ENCODE data around the gene ADAMTS14. TPM values are rescaled to one million over a fixed set of nuclear protein-coding genes. Genes with fewer than 3 reads are reported as not detected.

The ADAMTS14 gene
- total RNA-seq, 4 donors from 2014 or later = 0.15 to 0.51 (median 0.40) TPM

DNA sequence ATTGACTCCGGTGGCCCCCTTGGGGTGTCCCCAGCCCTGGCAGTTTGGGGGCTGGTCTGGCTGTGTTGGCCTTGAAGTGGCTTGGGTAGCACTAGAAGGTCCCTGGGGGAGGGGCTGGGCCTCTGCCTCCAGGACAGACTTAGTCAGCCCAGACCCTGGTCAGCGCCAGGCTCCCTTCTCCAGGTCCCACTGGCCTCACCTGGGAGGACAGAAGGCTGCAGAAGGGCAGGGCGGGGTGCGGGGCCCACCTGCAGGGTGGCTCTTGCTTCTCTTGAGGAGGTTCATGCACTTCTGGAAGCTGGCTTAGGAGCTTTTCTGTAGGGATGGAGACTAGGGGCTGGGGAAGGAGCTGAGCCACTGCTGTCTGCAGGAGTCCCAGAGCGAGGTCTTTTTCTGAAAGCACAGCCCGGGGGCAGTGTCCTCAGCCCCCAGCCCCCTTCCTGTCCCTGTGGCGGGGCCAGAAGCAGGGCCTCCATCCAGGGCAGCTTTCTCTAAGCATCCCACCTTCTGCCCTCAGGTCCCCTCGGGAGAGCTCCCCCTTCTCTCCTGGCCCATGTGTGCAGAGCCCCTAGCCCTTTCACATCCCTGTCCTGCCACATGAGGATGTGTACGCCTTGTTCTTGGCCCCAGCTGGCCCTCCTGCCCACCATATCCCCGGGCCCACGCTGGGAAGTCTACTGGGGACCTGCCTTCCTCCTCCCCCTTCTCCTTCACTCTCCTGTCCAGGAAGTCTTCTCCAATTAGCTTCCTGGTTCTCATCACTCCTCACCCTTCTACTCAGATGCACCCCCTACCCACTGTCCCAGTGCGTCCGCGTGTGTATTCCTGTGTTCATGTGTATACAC lies 101.9 kb downstream of the ADAMTS14 start:
- TF ChIP-seq, protein P1, sequence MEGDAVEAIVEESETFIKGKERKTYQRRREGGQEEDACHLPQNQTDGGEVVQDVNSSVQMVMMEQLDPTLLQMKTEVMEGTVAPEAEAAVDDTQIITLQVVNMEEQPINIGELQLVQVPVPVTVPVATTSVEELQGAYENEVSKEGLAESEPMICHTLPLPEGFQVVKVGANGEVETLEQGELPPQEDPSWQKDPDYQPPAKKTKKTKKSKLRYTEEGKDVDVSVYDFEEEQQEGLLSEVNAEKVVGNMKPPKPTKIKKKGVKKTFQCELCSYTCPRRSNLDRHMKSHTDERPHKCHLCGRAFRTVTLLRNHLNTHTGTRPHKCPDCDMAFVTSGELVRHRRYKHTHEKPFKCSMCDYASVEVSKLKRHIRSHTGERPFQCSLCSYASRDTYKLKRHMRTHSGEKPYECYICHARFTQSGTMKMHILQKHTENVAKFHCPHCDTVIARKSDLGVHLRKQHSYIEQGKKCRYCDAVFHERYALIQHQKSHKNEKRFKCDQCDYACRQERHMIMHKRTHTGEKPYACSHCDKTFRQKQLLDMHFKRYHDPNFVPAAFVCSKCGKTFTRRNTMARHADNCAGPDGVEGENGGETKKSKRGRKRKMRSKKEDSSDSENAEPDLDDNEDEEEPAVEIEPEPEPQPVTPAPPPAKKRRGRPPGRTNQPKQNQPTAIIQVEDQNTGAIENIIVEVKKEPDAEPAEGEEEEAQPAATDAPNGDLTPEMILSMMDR (IDR thresholded peaks at IDR 0.05) = no peak
- TF ChIP-seq POLR2AphosphoS5 (IDR thresholded peaks at IDR 0.05) = no peak
- TF ChIP-seq POLR2A (IDR thresholded peaks at IDR 0.05) = no peak
- no peak for TF ChIP-seq EP300 (IDR thresholded peaks at IDR 0.05)
- no peaks in the 10 kb centered on the region for H3K9me3 ChIP-seq
- no peak overlapping the region for H3K4me3 ChIP-seq
- H3K4me1 ChIP-seq = peaks cover 15% of the 10 kb centered on the region
- DNase-seq (ENCODE audit: low spot score in 2 of 2) = peak in 1 of 2 donors; percentile 69
- no peaks in the 10 kb centered on the region for H3K27me3 ChIP-seq
- WGBS = 79% methylated on average over 14 of the region's 14 CpGs
- no peaks in the 10 kb centered on the region for H3K36me3 ChIP-seq
- no peak overlapping the region for H3K27ac ChIP-seq

GRCh38 chr10:70774810-70775678 lies 102.7 kb downstream of the ADAMTS14 start:
- Histone ChIP-seq H3K4me1 (peaks cover 22% of the 10 kb centered on the region), H3K4me3 (no peak overlapping the region), H3K27me3 (no peaks in the 10 kb centered on the region), H3K9me3 (no peaks in the 10 kb centered on the region), H3K36me3 (no peaks in the 10 kb centered on the region), H3K27ac (no peak overlapping the region)
- no peak for TF ChIP-seq EP300 (IDR thresholded peaks at IDR 0.05)
- TF ChIP-seq, protein P1 (IDR thresholded peaks at IDR 0.05) = no peak
- TF ChIP-seq POLR2AphosphoS5 (IDR thresholded peaks at IDR 0.05) = no peak
- TF ChIP-seq POLR2A (IDR thresholded peaks at IDR 0.05) = no peak
- WGBS = 80% methylated on average over 7 of the region's 14 CpGs
- DNase-seq (ENCODE audit: low spot score in 2 of 2) = peak in 1 of 2 donors; percentile 75

DNA sequence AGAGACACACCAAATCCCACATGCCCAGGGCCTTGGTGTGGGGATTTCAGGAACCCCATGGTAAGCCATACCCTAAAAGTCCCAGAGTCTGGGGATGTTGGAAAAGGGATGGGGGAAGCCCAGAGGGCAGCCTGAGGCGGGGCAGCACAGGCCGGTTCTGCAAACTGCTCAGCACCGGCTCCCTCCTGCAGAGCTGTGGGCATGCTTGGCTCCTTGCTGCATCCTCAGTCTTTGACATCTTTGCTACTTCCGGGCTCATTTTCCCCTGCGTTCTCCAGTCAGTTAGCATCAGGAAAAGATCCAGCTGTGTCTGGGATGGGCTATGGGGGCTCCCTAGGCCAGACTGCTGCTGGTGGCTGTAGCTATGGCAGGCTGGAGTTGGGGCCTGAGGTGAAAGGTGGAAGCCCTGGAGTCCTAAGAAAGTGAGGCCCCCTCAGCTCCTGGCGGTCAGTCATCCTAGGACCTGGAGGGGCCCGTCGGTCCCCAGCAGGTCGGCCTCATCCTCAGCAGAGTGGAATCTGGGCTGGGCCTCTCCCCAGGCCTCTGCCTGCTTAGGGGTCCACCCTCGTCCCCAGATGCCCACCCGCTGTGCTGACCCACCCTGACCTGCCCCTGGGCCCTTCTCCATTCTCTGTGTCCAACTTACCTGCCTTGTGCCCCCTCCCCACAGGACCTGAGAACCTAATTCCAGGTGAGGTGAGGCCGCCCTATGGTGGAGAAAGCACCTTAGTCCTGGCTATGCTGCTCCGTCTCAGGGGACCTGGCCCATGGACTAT lies 103.6 kb downstream of the ADAMTS14 start:
- H3K9me3 ChIP-seq = no peaks in the 10 kb centered on the region
- H3K36me3 ChIP-seq = no peaks in the 10 kb centered on the region
- peaks cover 28% of the 10 kb centered on the region for H3K4me1 ChIP-seq
- peak; percentile 48 to 67 for DNase-seq (ENCODE audit: low spot score in 2 of 2)
- H3K27ac ChIP-seq = no peak overlapping the region
- 84% methylated on average over 9 of the region's 13 CpGs for WGBS
- TF ChIP-seq, protein P1 (IDR thresholded peaks at IDR 0.05) = no peak
- TF ChIP-seq POLR2AphosphoS5 (IDR thresholded peaks at IDR 0.05) = no peak
- TF ChIP-seq EP300 (IDR thresholded peaks at IDR 0.05) = no peak
- no peak for TF ChIP-seq POLR2A (IDR thresholded peaks at IDR 0.05)
- no peaks in the 10 kb centered on the region for H3K27me3 ChIP-seq
- no peak overlapping the region for H3K4me3 ChIP-seq

- H3K27me3 ChIP-seq = no peaks in the 10 kb centered on the region
- no peaks in the 10 kb centered on the region for H3K9me3 ChIP-seq
- DNase-seq (ENCODE audit: low spot score in 2 of 2) = no peak
- 88% methylated on average over 9 of the region's 11 CpGs for WGBS
- no peak overlapping the region for H3K27ac ChIP-seq
- TF ChIP-seq, protein P1 (IDR thresholded peaks at IDR 0.05) = no peak
- no peak for TF ChIP-seq EP300 (IDR thresholded peaks at IDR 0.05)
- TF ChIP-seq POLR2AphosphoS5 (IDR thresholded peaks at IDR 0.05) = no peak
- no peak for TF ChIP-seq POLR2A (IDR thresholded peaks at IDR 0.05)
- H3K36me3 ChIP-seq = no peaks in the 10 kb centered on the region
- peaks cover 28% of the 10 kb centered on the region for H3K4me1 ChIP-seq
- H3K4me3 ChIP-seq = no peak overlapping the region
Observed at GRCh38 chr10:70776455-70777005, 104.2 kb downstream of the ADAMTS14 start.
